SHP77 (cell line): Measurements from ENCODE around the gene CDKL1.
"Not testable (repeated sequence)": the region's sequence is repeated elsewhere in the genome, so short reads cannot be mapped to it uniquely, and the experiment has no call there.

Experiments used
- DNase-seq, 2 experiments: peaks; one replicate each; lab custom pipeline; 2025; lab: John Stamatoyannopoulos, UW

Gene CDKL1

DNA sequence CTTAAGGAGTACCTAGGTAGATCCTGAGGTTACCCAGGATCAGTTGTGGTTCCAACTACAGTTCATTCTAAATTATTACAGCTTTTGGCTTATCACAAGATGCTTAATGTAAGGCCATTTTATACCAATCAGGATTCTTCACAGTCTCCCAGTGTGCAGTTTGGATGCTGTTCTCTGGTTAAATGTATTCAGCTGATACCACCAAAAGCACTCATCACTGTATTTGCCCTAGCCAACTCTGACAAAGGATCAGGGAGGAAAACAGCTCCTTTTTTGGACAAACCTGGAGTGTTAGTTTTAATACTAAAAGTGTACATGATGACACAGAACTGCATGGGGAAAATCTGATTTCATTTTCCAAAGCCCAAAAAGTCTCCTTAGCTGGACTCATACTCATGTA lies 65.1 kb downstream of the CDKL1 start:
- DNase-seq = no peak

DNA sequence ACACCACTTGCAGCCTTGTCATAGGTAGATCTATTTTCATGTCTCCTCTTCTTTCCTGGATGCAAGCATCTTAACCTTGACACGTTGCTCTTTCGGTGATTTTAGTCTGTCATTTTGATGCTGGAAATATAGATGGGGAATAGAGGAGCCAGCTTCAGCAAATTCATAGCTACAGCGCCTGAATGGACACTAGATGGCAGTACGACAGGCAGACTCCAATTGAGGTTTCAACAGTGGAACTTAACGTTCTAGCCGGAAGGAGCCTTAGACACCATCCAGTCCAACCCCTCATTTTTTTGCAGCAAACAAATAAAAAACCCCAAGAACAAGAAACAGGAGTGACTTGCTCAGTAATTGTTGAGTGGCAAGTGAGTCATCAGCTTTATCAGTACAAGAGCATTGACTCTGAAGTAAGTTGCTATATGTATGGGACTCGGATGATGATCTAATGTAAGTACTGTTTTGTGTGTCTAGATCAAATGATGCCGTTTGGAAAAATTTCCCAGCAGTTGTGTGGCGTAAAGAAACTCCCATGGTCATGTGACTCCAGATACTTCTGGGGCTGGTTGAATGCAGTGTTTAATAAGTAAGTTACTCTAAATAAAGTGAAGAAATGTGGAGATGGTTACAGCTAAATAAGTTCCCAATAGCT lies 75.5 kb downstream of the CDKL1 start:
- DNase-seq = peak; percentile 66 to 83

DNA sequence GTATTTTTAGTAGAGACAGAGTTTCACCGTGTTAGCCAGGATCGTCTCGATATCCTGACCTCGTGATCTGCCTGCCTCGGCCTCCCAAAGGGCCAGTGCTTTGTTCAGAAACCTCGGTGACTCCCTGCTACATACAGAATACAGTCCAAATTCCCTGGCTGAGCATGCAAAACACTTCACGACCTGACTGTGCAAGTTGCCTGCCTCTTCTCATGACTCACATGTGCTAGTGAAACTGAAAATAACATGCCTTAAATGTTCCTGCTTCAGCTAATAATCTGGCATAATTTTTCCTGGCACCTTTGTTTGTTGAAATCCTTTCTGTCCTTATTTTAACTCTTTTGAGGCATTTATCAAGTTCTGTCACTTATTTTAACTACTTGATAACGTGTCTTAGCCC lies 76.4 kb downstream of the CDKL1 start:
- DNase-seq = no peak

DNA sequence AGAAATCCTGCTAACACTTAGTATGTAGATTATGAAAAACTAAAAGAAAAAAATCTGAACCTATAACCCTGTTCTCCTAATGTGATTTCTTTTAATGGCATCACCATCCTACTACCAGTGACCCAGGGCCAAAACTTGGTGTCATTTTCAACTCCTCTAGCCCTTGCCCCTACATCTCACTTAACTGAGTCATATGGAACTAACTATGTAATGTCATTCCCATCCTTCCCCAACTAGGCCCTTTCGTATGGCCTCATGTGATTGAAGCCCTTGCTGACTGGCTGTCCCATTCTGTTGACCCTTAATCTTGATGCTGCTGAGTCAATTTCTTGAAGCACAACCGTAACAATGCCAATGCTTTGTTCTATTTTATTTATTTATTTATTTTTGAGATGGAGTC lies 77.0 kb downstream of the CDKL1 start:
- no peak for DNase-seq

DNA sequence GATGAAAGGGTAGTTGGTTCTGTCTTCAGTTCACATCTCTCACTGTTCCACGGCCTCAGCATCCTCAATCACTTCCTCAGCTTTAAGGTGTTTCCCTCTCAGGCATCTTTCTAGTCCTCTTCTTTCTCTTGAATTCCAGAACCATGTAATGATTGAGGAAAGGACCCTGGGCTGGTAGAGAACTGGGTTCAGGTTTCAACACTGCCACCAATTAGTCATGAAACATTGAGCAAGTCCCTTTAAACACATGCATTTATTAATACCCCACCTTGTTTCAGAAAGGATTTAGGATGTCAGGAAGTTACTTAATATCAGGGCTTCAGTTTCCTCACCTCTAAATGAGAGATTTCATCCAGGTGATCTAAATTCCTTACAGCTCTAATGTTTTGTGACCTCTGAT lies 77.4 kb downstream of the CDKL1 start:
- DNase-seq = no peak

DNA sequence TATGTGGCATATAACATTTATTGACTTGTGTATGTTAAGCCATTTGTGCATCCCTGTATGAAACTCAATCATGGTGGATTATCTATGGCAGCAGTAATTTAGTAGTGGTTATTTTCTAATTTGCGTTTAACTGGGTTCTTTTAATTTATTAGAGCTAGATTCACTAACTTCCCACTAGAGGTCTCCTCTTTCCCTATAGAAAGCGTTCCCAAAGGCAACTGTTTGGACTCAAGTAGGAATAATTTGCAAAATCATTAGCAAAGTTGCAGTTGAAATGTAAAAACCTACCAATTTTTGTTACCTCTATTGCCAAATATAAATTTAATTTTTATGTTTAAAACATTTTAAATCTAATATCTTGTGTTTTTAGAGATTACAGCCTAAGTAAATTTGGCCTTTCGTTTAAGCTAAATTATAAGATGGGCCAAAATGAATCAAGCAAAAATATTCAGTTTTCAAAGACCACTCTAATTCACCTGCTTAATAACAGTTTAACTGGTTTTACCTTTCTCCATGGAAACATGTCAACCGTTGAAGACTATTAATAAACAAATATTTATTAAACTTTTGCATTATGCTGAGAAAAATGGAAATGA lies 78.6 kb downstream of the CDKL1 start:
- peak; percentile 22 to 24 for DNase-seq

DNA sequence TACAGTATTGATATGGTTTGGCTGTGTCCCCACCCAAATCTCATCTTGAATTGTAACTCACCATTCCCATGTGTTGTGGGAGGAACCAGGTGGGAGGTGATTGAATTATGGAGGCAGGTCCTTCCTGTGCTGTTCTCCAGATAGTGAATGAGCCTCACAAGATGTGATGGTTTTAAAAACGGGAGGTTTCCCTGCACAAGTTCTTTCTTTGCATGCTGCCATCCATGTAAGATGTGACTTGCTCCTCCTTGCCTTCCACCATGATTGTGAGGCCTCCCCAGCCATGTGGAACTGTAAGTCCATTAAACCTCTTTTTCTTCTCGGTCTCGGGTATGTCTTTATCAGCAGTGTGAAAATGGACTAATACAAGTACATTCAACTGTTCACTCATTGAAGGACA lies 82.6 kb downstream of the CDKL1 start:
- DNase-seq = not testable (repeated sequence)

DNA sequence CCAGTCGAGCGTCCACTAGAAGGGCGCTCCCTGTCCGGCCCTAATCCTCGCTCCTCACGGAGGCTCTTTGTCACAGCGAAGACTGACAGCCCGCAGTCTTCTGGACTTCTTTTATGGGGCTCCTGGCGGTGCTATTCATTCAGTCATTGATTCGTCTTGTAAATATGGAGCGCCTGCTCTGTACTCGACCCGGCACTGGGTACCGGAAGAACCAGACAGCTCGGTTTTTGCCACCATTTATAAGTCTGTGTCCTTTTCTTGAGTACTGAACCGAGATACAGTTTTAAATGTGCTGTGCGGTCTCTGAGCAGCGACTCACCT lies 84.0 kb downstream of the CDKL1 start:
- DNase-seq = no peak

DNA sequence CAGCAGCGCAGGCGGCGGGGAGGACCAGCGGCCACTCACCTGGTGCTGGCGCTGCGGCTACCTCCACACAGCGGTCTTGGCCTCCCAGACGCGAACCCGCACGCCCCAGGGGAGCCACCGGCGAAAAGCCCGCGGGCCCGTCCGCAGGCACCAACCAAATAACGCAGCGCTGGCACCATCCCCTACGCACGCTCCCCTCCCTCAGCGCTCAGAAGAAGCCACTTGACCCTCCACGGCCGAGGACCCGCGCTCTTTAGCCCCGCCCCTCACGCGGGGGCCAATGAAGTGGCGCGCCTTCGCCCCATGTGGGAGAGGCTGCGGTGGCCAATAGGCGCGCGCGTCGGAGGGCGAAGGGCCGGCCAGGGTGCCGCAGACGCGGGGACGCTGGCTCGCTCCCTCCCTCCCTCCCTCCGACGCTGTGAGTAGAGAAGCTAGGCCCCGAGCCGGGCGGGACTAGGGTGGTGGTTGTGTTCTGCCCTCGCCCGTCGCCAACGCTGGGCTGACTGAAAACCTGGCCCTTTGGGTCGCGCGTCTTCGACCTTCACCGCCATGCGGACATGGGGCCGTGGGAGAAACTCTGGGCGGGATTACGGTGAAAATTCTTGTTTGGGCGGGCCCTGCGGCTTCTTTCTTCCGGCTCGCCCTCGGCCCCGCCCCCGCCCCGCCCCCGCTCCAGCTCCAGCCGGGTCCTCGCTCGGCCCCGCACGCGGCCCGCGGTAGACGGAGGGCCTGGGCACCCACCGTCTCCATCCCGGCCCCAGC lies 84.5 kb downstream of the CDKL1 start, which contains the start of the genes DMAC2L and L2HGDH:
TSS of gene DMAC2L (plus strand) at position 353 of the 762 bp plus-strand sequence. CDS start 9,164 bp downstream, outside the sequence.
TSS of gene L2HGDH (minus strand) at position 258 of the 762 bp plus-strand sequence. CDS start at position 179, 79 bp downstream.
- DNase-seq = peak; percentile 95 to 96

DNA sequence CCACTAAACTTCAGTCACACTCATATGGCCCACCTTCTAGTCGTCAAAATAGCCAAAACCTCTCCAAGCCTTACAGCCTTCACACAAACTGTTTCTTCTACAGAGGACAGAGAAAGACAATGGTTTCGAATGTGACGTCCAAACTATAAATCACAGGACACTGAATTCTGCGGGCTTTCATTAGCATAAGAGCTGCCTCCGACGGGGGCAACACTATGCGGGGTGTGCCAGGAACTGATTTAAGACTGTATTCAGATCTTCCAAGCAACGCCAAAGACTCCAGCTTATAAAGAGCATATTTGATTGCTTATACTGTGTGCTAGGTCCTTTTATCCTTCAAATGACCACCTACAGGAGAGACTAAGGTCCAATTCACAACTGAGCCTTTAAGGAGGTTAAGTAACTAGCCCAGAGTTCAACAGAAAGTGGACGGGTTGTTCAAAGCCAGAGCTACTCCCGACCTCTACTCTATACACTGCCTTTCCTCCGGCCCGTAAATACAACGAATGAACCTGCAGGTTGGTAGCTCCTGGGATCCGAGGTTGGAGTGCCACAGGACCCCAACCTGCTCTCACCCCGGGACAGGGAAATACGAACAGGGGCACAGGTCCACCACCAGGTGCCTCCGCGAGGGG lies 85.2 kb downstream of the CDKL1 start:
- DNase-seq = peak in 1 of 2 experiments; percentile 4

DNA sequence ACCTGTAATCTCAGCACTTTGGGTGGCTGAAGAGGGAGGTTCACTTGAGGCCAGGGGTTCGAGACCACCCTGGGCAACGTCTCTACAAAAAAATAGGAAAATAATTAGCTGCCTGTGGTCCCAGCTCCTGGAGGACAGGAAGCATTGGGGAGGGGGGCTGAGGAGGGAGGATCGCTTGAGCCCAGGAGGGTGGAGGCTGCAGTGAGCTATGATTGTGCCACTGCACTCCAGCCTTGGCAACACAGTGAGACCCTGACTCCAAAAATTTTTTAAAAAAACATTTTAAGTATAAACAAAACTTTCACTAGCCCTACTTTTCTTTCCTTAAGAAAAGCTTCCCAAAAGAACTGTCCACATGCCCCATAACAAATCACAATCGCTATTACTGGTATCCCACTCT lies 86.2 kb downstream of the CDKL1 start:
- DNase-seq = no peak

DNA sequence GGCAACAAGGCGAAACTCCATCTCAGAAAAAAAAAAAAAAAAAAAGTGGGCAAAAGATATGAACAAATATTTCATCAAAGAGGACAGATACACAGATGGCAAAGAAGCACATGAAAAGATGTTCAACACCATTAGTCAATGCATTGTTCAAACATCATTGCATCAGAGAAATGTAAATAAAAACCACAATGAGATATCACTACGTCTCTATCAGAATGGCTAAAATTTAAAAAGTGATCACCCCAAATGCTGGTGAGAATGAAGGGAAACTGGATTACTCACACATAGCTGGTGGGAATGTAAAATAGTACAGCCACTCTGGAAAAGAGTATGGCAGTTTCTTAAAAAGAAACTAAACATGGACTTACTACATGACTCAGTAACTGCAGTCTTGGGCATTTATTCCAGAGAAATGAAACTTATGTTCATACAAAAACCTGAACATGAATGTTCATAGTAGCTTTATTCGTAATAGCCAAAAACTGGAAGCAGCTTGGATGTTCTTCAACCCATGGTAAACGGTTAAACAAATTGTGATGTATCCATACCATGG lies 88.2 kb downstream of the CDKL1 start:
- DNase-seq = no peak

DNA sequence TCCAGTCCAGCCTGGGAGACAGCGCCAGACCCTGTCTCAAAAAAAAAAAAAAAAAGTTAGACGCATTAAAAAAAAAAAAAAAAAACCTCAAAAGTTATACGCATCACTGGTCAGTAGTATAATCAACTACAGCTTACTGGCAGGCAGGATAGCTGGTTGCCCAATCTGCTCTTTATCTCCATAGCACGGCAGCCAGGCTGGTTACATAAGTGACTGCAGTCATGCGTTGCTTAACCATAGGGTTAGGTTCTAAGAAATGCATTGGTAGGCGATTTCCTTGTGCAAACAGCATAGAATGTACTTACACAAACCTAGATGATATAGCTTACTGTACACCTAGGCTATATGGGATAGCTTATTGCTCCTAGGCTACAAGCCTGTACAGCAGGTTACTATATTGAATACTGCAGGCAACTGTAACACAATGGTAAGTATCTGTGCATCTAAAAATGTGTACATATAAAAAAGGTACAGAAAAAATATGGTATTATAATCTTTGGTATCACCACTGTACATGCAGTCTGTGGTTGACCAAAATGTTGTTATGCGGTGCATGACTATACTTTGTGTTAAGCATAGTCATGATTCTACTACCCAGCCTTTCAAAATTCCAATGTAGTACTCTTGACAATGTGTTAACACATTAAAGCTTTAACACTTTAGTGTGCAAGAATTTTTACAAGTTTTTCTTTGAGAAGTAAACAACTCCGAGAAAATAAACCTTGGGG lies 92.8 kb downstream of the CDKL1 start:
- no peak for DNase-seq

DNA sequence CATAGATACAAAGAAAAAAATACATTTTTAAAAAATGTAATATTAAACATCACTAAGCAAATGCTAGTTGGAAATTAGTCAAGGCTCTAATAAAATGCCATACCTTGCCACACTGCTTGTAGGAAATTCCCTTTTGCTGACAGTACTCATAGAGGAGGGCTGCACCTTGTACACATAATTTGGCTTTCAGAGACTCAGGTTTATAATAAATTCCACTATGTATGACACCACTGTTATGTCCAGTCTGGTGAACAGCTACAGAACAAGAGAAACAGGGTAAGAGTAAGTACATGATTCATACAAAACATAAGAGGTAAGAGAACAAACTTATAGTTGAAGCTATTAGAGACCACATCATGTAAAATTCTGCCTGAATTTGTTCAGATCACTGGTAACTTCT lies 94.8 kb downstream of the CDKL1 start:
- no peak for DNase-seq

DNA sequence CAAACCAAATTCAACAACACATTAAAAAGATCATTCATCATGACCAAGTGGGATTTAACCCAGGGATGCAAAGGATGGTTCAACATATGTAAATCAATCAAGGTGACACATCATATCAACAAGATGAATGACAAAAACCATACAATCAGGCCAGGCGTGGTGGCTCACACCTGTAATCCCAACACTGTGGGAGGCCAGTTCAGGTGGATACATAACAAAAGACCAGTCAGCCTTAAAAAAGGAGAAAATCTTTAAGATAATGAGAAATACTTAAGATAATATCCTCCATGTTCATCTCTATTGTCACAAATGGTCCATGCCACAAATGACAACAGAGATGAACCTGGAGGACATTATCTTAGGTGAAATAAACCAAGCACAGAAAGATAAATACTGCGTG lies 97.1 kb downstream of the CDKL1 start:
- no peak for DNase-seq

DNA sequence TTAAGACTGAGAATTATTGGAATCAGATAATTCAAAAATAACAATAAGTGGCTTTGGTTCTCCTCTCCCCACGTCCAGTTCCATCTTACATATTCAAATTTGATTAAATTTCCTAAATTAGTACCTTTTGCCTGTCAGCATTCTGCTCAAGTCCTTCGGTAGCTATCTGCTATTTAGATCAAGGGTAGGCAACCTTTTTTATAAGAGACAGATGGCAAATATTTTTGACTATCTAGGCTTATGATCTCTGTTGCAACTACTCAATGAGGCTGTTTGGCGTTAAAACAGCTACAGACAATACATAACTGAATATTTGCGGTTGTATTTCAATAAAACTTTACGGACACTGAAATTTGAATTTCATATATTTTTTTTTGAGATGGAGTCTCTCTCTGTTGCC lies 106.4 kb downstream of the CDKL1 start:
- no peak for DNase-seq

DNA sequence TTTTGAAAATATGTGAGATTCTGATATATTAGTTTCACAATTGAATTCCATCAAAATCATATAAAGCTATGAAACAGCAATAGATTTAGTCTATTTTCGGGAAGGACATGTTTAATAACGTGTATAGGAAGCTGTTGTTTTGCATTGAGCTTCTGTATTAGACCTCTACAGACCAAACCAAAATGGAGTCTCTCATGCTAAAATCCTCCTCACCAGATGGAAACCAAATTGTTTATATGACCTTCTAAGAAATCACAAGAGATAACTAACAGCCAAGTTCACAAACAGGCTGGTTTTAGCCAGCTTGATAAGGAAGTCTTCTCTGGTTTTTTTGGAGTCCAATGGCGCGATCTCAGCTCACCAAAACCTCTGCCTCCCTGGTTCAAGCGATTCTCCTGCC lies 108.5 kb downstream of the CDKL1 start:
- DNase-seq = no peak

DNA sequence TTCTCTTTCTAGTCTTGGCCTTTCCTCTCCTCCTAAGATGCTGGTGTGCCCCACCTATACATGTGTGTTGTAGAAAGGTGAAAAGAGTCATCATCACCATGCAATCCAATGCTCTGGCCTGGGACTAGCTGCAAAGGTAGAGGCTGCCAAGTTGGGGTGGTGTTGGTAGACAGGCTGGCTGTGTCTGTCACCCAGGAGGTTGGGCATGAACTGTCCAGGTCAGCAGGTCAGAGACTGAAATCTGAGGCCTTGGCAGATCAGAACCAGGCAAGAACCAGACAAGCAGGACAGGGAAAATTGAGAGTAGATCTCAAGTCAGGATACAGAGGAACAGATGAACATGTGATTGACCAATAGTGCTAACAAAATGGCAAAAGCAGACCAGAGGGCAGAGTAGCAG lies 110.8 kb downstream of the CDKL1 start:
- DNase-seq = no peak
